ENCODE measurements around the gene SORCS2.

The SORCS2 gene

GRCh38 chr4:7780751-7781348, 588.5 kb downstream of the SORCS2 start:
- DNase-seq, result no peak

GRCh38 chr4:7781366-7781765, 589.0 kb downstream of the SORCS2 start:
- DNase-seq, result peak; percentile 51

- no peak for DNase-seq
Observed at GRCh38 chr4:7781993-7782392, 589.7 kb downstream of the SORCS2 start.

- DNase-seq, result no peak
Observed at GRCh38 chr4:7782783-7783182, 590.4 kb downstream of the SORCS2 start.

GRCh38 chr4:7783541-7783940, 591.2 kb downstream of the SORCS2 start:
- no peak for DNase-seq

GRCh38 chr4:7784131-7784870, 592.0 kb downstream of the SORCS2 start:
- no peak for DNase-seq

GRCh38 chr4:7785017-7785416, 592.7 kb downstream of the SORCS2 start:
- no peak for DNase-seq

GRCh38 chr4:7786040-7786439, 593.7 kb downstream of the SORCS2 start:
- no peak for DNase-seq

GRCh38 chr4:7786517-7786916, 594.2 kb downstream of the SORCS2 start:
- DNase-seq, result no peak

GRCh38 chr4:7787067-7787466, 594.7 kb downstream of the SORCS2 start:
- DNase-seq, result no peak

- DNase-seq, result no peak
Observed at GRCh38 chr4:7787681-7788141, 595.4 kb downstream of the SORCS2 start.

- DNase-seq, result no peak
Observed at GRCh38 chr4:7788193-7788592, 595.9 kb downstream of the SORCS2 start.

GRCh38 chr4:7788694-7789425, 596.5 kb downstream of the SORCS2 start:
- peak; percentile 89 for DNase-seq

- no peak for DNase-seq
Observed at GRCh38 chr4:7790023-7790422, 597.7 kb downstream of the SORCS2 start.

- no peak for DNase-seq
Observed at GRCh38 chr4:7790999-7791398, 598.7 kb downstream of the SORCS2 start.
